ENCODE results near the gene CYSLTR2. TPM values are rescaled to one million over a fixed set of nuclear protein-coding genes. Genes with fewer than 3 reads are reported as not detected.
"Not testable (repeated sequence)": the region's sequence is repeated elsewhere in the genome, so short reads cannot be mapped to it uniquely, and the experiment has no call there.

CYSLTR2 gene
- total and polyA plus RNA-seq, 12 donors = 0.50 to 41.6 (median 12.8) TPM

- 93 to 94% (median 93%) methylated on average over 3 of the region's 3 CpGs for WGBS, 4 donors
- TF ChIP-seq CTCF (IDR thresholded peaks at IDR 0.05) (no peak), POLR2A (IDR thresholded peaks at IDR 0.05) (no peak)
- intact Hi-C loops (cut with DNase I) = no loop called here
These were observed 33.5 kb downstream of the CYSLTR2 start for GRCh38 chr13:48687249-48687648.

DNA sequence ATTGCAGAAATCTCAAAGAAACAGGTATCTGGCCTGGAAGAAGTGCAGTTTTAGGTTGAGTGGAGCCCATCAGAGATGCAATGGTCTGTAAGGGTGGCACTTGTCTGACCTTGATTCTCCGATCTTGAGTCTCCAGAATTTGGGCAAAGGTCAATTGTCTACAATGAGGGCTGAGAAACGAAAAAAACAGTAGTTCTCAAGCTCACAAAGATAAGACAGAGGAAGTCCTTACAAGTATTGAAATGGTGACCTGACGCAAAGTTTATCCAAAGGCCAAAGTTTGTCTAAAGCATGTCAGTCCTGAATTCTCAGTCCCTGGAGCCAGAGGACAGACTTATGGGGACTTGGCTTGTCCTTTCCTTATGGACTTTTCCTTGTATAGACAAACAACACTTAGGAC lies 40.3 kb downstream of the CYSLTR2 start:
- H3K4me1 ChIP-seq (replicated peaks in 1 of 2) = no peaks in the 10 kb centered on the region
- WGBS, 4 donors = 37 to 55% (median 51%) methylated on average over 3 of the region's 3 CpGs
- no peak for TF ChIP-seq POLR2A (IDR thresholded peaks at IDR 0.05)
- no peak overlapping the region for H3K4me3 ChIP-seq
- H3K27ac ChIP-seq = no peak overlapping the region
- DNase-seq = no peak
- H3K36me3 ChIP-seq (replicated peaks in 1 of 2) = no peaks in the 10 kb centered on the region
- intact Hi-C loops (cut with DNase I) = no loop called here
- no peaks in the 10 kb centered on the region for H3K9me3 ChIP-seq (replicated peaks in 1 of 3)
- no peaks in the 10 kb centered on the region for H3K27me3 ChIP-seq

More at GRCh38 chr13:48687249-48687648, 33.5 kb downstream of the CYSLTR2 start:
- Histone ChIP-seq H3K4me3 (no peak overlapping the region), H3K27me3 (no peaks in the 10 kb centered on the region), H3K27ac (no peak overlapping the region), H3K4me1 (replicated peaks in 1 of 2) (no peaks in the 10 kb centered on the region), H3K36me3 (replicated peaks in 1 of 2) (no peaks in the 10 kb centered on the region), H3K9me3 (replicated peaks in 1 of 3) (no peaks in the 10 kb centered on the region)
- no peak for DNase-seq

DNA sequence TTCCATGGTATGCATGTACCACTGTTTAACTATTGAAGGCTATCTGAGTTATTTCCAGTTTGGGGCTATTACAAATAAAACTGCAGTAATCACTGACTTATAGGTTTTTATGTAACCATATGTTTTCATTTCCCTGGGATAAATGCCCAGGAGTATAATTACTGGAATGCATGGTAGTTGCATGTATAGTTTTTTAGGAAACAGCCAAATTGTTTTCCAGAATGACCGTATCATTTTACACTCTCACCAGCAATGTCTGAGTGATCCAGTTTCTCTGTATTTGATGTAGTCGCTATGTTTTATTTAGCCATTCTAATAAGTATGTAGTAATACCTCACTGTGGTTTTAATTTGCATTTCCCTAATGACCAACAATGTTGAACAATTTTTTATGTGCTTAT lies 42.0 kb downstream of the CYSLTR2 start:
- TF ChIP-seq CTCF (IDR thresholded peaks at IDR 0.05) (no peak), POLR2A (IDR thresholded peaks at IDR 0.05) (no peak)
- 78 to 94% (median 90%) methylated on average over 2 of the region's 2 CpGs for WGBS, 4 donors

GRCh38 chr13:48696676-48697075 lies 42.9 kb downstream of the CYSLTR2 start:
- intact Hi-C loops (cut with DNase I) = not testable (repeated sequence)
- 88 to 94% (median 92%) methylated on average over 9 to 12 of the region's 12 CpGs for WGBS, 4 donors

More for the DNA sequence above, 42.0 kb downstream of the CYSLTR2 start:
- no peaks in the 10 kb centered on the region for H3K36me3 ChIP-seq (replicated peaks in 1 of 2)
- no peaks in the 10 kb centered on the region for H3K4me1 ChIP-seq (replicated peaks in 1 of 2)
- no peaks in the 10 kb centered on the region for H3K27me3 ChIP-seq
- no peak for DNase-seq
- no peak overlapping the region for H3K27ac ChIP-seq
- no peak overlapping the region for H3K4me3 ChIP-seq
- no peaks in the 10 kb centered on the region for H3K9me3 ChIP-seq (replicated peaks in 1 of 3)
- intact Hi-C loops (cut with DNase I) = no loop called here

DNA sequence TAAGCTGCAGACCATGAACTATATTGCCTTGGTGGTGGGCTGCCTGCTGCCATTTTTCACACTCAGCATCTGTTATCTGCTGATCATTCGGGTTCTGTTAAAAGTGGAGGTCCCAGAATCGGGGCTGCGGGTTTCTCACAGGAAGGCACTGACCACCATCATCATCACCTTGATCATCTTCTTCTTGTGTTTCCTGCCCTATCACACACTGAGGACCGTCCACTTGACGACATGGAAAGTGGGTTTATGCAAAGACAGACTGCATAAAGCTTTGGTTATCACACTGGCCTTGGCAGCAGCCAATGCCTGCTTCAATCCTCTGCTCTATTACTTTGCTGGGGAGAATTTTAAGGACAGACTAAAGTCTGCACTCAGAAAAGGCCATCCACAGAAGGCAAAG lies 53.7 kb downstream of the CYSLTR2 start:
- 79 to 91% (median 85%) methylated on average over 5 of the region's 5 CpGs for WGBS, 4 donors
- TF ChIP-seq CTCF (IDR thresholded peaks at IDR 0.05) = no peak
- no peak for TF ChIP-seq POLR2A (IDR thresholded peaks at IDR 0.05)

More at GRCh38 chr13:48696676-48697075, 42.9 kb downstream of the CYSLTR2 start:
- H3K27me3 ChIP-seq; H3K4me3 ChIP-seq; DNase-seq; H3K36me3 ChIP-seq (replicated peaks in 1 of 2); H3K27ac ChIP-seq; H3K9me3 ChIP-seq (replicated peaks in 1 of 3); H3K4me1 ChIP-seq (replicated peaks in 1 of 2): not testable (repeated sequence)

More for the DNA sequence above, 53.7 kb downstream of the CYSLTR2 start:
- Histone ChIP-seq H3K27ac (no peak overlapping the region), H3K4me3 (no peak overlapping the region), H3K4me1 (replicated peaks in 1 of 2) (no peaks in the 10 kb centered on the region), H3K27me3 (no peaks in the 10 kb centered on the region), H3K36me3 (replicated peaks in 1 of 2) (no peaks in the 10 kb centered on the region), H3K9me3 (replicated peaks in 1 of 3) (no peaks in the 10 kb centered on the region)
- no peak for DNase-seq
- intact Hi-C loops (cut with DNase I) = no loop called here

Data from adrenal gland (tissue), 12 donors.